ENCODE measurements around the gene ZBTB44.

DNA sequence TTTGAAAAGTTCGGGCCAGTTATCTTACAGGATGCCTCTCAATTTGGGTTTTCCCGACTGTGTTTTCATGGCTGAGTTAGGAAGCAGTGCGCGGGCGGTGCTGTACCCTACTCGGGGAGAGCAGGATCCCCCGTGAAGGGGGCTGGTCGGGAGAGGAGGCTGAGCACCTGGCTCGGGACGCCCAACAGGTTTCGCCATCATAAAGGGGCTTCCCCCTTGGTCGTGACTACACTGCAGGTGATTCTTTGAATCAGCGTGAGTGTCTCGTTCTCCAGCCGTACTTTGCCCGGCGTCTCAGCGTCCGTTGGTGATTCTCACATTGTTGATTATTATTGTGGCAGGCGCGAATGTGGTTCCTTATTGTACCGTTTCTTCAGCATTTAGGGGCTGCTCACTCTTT, 108.6 kb downstream of the ZBTB44 start:
- TF ChIP-seq, protein P1, sequence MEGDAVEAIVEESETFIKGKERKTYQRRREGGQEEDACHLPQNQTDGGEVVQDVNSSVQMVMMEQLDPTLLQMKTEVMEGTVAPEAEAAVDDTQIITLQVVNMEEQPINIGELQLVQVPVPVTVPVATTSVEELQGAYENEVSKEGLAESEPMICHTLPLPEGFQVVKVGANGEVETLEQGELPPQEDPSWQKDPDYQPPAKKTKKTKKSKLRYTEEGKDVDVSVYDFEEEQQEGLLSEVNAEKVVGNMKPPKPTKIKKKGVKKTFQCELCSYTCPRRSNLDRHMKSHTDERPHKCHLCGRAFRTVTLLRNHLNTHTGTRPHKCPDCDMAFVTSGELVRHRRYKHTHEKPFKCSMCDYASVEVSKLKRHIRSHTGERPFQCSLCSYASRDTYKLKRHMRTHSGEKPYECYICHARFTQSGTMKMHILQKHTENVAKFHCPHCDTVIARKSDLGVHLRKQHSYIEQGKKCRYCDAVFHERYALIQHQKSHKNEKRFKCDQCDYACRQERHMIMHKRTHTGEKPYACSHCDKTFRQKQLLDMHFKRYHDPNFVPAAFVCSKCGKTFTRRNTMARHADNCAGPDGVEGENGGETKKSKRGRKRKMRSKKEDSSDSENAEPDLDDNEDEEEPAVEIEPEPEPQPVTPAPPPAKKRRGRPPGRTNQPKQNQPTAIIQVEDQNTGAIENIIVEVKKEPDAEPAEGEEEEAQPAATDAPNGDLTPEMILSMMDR (IDR thresholded peaks at IDR 0.05): no peak
- TF ChIP-seq POLR2A (IDR thresholded peaks at IDR 0.05): no peak

Measured in body of pancreas (tissue), 4 donors.